ENCODE results near the gene OR4L1.
"Not testable (repeated sequence)": the region's sequence is repeated elsewhere in the genome, so short reads cannot be mapped to it uniquely, and the experiment has no call there.

The OR4L1 gene, protein sequence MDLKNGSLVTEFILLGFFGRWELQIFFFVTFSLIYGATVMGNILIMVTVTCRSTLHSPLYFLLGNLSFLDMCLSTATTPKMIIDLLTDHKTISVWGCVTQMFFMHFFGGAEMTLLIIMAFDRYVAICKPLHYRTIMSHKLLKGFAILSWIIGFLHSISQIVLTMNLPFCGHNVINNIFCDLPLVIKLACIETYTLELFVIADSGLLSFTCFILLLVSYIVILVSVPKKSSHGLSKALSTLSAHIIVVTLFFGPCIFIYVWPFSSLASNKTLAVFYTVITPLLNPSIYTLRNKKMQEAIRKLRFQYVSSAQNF

DNA sequence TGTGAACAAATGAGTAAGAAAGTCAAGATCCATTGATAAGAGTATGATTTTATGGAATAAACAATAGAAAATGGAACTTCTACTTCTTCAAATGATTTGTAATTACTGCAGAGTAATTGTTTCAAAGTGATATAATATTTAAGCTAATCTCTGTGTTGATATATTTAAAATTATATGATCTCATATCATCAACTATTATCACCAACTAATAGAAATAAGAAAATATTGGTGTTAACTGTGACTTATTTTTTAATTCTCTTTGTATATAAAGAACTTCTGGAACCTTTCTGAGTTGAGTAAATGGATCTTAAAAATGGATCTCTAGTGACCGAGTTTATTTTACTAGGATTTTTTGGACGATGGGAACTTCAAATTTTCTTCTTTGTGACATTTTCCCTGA lies at the start of gene OR4L1:
OR4L1 (plus strand) TSS at position 301 of the 400 bp plus-strand sequence; CDS start at position 301, 0 bp downstream.
- no peak for DNase-seq

DNA sequence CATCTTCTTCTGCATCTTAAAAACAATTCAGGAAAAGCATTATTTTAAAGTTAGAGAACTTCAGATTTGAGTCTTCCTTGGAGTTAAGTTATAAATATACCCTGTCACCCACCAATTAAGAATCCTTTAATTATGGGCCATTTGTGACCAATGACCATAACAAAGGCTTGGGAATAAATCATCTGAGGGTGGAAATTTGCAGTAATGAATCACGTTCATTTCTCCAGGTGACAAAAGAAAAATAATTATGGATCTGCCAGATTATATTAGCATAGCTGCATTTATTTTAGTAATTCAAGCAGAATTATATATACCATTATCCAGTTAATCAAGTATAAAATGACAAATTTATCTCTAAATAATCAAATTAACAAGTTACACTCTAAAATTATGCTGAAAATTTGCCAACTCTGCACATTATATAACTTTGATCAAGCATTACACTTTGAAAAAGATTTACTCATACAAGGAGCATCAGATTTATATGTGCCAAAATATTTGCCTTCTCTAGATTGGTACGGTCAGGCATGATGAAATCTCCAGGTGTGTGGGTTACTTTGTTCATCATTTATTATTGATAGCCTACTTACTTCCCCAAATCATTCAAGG lies 40.5 kb upstream of the OR4L1 start, which contains the start of gene OR4K14:
OR4K14 (minus strand) TSS at position 51 of the 609 bp plus-strand sequence. CDS start 4,114 bp downstream, outside the sequence.
- no peak for DNase-seq

DNA sequence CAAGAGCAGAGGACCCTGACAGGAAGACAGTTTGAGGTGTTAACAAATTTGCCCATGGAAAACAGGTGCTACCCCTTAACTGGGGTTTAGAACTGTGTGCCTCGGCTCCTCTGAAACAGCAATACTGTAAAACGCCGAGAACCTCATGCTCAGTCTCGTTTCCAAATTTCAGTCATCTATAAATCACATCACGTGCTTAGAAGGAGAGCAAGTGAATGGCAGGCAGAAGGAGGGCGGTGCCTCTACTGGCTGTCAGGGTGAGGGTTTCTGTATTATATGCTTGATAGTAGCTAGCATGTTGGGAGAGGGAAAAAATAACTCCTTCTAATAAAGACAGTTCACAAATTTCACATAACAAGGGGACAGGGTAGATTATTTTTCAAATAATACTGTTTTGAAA lies 28.8 kb upstream of the OR4L1 start:
- no peak for DNase-seq

DNA sequence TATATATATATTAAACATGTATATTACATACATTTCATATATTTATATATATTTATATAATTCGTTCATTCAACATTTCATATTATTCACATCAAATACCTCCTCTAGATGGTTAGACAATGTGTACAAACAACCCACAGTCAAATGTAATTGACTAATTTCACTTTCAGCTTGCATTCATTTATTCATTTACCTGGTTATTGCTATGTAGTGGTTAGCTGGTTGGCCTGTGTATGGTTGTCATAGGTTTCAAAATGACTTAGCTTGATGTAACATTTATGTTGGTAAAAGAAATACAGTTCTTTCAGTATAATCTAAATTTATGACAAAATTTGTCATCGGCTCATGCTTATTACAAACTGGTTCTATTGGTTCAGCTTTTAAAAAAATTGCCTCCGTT lies 24.4 kb upstream of the OR4L1 start:
- no peak for DNase-seq

DNA sequence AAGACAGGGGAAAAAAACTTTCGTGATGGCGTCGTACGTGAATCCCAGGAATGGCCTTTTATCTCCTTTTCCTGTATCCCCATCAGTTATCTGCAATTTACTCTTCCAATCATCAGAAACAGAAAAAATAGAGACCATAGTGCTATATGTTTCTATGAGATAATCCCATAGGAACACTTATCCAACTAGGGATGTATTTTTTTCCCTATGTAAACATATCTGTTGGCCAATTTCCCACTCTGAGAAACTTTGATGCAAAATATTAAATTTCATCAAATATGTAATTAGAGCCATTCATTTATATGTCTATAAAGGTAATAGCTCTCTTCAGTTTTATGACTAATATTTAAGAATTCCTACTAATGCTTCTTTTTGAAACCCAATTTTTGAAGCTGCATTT lies 23.9 kb upstream of the OR4L1 start, which contains the start of gene OR4K13:
OR4K13 (minus strand) TSS at position 101 of the 400 bp plus-strand sequence. CDS start 1,280 bp downstream, outside the sequence.
- no peak for DNase-seq

DNA sequence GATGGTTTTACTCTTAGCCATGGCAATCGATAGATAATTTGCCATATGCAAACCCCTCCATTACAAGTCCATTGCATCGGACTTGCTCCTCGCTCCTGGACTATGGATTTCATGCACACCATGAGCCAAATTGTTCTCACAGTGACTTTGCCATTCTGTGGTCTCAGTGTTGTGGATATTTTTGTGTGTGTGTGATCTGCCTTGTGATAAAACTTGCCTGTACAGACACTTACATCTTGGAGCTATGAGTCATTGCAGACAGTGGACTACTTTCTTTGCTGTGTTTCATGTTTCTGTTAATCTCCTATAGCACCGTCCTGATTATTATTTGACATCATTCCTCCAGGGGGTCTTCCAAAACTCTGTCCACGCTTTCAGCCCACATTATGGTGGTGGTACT lies 15.6 kb upstream of the OR4L1 start:
- DNase-seq: no peak

DNA sequence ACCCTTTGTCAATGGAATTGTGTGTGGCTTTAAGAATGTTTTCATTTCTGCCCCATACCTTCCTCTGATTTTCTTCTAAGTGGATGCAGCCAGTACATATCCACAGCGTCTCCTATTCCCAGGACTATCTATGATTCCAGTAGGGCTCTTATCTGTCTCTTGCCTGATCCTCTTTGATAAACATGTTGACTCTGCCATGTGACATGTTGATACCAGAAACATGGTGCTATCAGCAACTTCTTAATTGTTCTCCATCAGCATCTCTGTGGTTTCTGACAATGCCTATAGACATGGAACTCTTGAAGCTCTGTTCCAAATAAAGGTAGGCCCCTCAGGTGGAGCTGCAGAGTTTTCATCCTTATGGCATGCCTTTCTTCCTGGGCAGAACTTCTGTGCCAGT lies 11.6 kb upstream of the OR4L1 start:
- DNase-seq: no peak

DNA sequence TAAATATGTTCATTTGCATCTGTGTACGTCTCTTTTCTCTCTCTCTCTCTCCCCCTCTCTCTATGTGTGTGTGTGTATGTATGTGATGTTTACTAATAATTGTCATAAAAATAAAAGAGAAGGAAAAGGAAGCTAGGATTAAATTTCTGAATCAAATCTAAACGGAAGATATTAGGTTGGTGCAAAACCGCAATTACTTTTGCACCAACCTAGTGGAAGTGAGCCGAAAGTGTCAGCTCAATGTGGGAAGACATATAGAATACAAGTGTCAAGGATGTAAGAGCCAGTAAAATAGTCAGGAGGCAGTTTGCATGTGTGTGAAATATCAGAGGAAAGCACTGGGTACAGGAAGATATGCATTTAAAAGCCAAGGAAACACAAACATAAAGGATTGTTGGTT lies 32.2 kb downstream of the OR4L1 start:
- DNase-seq: no peak

DNA sequence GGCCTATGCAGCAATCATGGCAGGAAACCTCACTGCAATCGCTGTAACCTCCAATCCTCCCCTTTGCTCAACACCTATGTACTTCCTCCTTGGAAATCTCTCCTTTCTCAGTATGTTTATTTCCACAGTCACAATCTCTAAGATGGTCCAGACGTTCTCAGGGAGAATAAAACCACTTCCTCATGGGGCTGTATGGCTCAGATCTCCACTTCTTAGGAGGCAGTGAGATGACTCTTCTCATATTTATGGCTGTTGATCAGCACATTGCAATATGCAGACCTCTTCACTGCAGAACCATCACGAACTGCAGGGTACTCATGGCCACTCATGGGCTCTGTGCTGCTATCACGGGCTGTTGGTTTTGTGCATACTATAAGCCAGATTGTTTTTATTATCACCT lies 33.6 kb downstream of the OR4L1 start:
- DNase-seq: no peak

DNA sequence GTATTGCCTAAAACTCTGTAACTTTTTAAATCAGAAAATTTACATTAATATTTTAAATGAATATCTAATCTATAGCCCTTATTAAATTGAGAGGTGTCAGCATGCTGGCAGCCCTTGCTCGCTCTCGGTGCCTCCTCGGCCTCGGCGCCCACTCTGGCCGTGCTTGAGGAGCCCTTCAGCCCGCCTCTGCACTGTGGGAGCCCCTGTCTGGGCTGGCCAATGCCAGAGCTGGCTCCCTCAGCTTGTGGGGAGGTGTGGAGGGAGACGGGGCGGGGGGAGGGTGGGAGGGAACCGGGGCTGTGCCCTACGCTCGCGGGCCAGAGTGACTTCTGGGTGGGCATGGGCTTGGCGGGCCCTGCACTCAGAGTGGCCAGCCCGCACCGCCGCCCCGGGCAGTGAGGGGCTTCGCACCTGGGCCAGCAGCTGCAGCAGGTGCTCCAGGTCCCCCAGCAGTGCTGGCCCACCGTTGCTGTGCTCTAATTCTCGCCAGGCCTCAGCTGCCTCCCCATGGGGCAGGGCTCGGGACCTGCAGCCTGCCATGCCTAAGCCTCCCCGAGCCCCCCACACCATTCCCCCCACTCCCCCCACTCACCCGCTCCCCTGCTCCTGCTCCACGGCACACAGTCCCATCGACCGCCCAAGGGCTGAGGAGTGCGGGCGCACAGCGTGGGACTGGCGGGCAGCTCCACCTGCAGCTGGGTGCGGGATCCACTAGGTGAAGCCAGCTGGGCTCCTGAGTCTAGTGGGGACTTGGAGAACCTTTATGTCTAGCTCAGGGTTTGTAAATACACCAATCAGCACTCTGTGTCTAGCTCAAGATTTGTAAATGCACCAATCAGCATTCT lies 39.3 kb downstream of the OR4L1 start:
- DNase-seq: not testable (repeated sequence)

DNA sequence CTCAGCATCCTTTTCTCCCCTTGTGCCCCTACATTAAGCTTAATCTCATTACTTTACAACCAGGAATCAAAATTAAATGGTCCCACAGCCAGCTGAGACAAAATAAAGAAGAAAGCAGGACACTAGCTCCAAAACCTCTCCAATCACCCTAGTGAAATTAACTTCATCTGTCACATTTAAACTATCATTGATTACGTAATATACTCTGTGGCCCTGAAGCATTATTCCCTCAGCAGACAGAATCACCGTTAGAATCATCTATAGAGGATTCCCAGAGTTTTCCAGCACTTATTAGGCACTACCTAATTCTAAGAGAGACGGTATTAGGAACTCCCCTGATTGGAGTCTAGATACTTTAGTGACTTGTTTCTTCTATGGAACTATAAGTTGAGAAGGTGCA lies 50.6 kb downstream of the OR4L1 start, which contains the start of gene OR4K17:
OR4K17 (plus strand) TSS at position 302 of the 400 bp plus-strand sequence. CDS start 6,761 bp downstream, outside the sequence.
- no peak for DNase-seq
